KMS-11 (cell line): ENCODE results near the gene CST6.

Experiments
- H2AFZ ChIP-seq: fragments of 200-600 bp; sonication (generic); 2 replicates; pipeline ENCODE4 v1.6.1; 2016; ENCODE audit warnings: antibody characterized with exemption, mixed run types, low read depth
- H3K27ac ChIP-seq: fragments of 200-600 bp; sonication (generic); 2 replicates; pipeline ENCODE4 v1.6.1; 2016; ENCODE audit warnings: mild to moderate bottlenecking, mixed run types
- H3K27me3 ChIP-seq: fragments of 200-600 bp; sonication (generic); 2 replicates; pipeline ENCODE4 v1.6.1; 2017; ENCODE audit warnings: mild to moderate bottlenecking, low read depth, mixed run types, moderate library complexity; ENCODE audit not compliant: insufficient read depth
- H3K36me3 ChIP-seq: fragments of 200-600 bp; sonication (generic); 2 replicates; pipeline ENCODE4 v1.6.1; 2017; ENCODE audit warnings: mild to moderate bottlenecking, mixed run types; ENCODE audit not compliant: insufficient read depth
- H3K4me1 ChIP-seq: fragments of 200-600 bp; sonication (generic); 2 replicates; pipeline ENCODE4 v1.6.1; 2016; ENCODE audit warnings: mild to moderate bottlenecking, low read depth, mixed run types; ENCODE audit not compliant: poor library complexity, severe bottlenecking
- H3K4me2 ChIP-seq: fragments of 200-600 bp; sonication (generic); 2 replicates; pipeline ENCODE4 v1.7.0; 2016; ENCODE audit warnings: mild to moderate bottlenecking, mixed run types
- H3K4me3 ChIP-seq: fragments of 200-600 bp; sonication (generic); IDR thresholded peaks from 2 replicates; pipeline ENCODE4 v1.6.1; 2017; ENCODE audit warnings: low read depth, low read length, mixed read lengths; ENCODE audit not compliant: insufficient read depth
- H3K79me2 ChIP-seq: fragments of 200-600 bp; sonication (generic); 2 replicates; pipeline ENCODE4 v1.6.1; 2016; ENCODE audit warnings: low read depth, mixed run types; ENCODE audit not compliant: insufficient read depth
- H3K9ac ChIP-seq: fragments of 200-600 bp; sonication (generic); 2 replicates; pipeline ENCODE4 v1.6.1; 2016; ENCODE audit warnings: mild to moderate bottlenecking, mixed run types
- H4K20me1 ChIP-seq: fragments of 200-600 bp; sonication (generic); 2 replicates; pipeline ENCODE4 v1.6.1; 2016; ENCODE audit warnings: mild to moderate bottlenecking, mixed run types; ENCODE audit not compliant: insufficient read depth
- CTCF ChIP-seq: fragments of 200-600 bp; sonication (generic); conservative IDR thresholded peaks from 2 replicates; pipeline ENCODE4 v1.6.1; 2017; ENCODE audit warnings: low read depth, mild to moderate bottlenecking, antibody characterized with exemption, low read length, moderate library complexity, mixed read lengths

Gene CST6

GRCh38 chr11:66012946-66013761 lies 1.3 kb downstream of the CST6 start:
- Histone ChIP-seq H3K79me2 (no peaks in the 10 kb centered on the region), H3K9ac (no peak overlapping the region), H3K4me2 (no peak overlapping the region), H3K27ac (no peak overlapping the region), H3K36me3 (no peaks in the 10 kb centered on the region), H3K4me1 (peaks cover 3% of the 10 kb centered on the region), H3K27me3 (no peaks in the 10 kb centered on the region), H4K20me1 (no peaks in the 10 kb centered on the region), H2AFZ (no peak overlapping the region), H3K4me3 (no peak overlapping the region)
- no peak for TF ChIP-seq CTCF

GRCh38 chr11:66013762-66014100 lies 1.9 kb downstream of the CST6 start:
- Histone ChIP-seq H3K4me3 (no peak overlapping the region), H3K27ac (no peak overlapping the region), H3K79me2 (no peaks in the 10 kb centered on the region), H3K36me3 (no peaks in the 10 kb centered on the region), H3K4me1 (no peaks in the 10 kb centered on the region), H4K20me1 (no peaks in the 10 kb centered on the region), H3K4me2 (no peak overlapping the region), H2AFZ (no peak overlapping the region), H3K27me3 (no peaks in the 10 kb centered on the region), H3K9ac (no peak overlapping the region)
- TF ChIP-seq CTCF: no peak

GRCh38 chr11:66014804-66015453 lies 3.1 kb downstream of the CST6 start:
- H3K4me2 ChIP-seq: no peak overlapping the region
- no peak overlapping the region for H3K4me3 ChIP-seq
- H3K79me2 ChIP-seq: no peaks in the 10 kb centered on the region
- H3K9ac ChIP-seq: no peak overlapping the region
- no peak overlapping the region for H3K27ac ChIP-seq
- H4K20me1 ChIP-seq: no peaks in the 10 kb centered on the region
- H3K36me3 ChIP-seq: no peaks in the 10 kb centered on the region
- H3K4me1 ChIP-seq: peaks cover 9% of the 10 kb centered on the region
- H2AFZ ChIP-seq: no peak overlapping the region
- no peak for TF ChIP-seq CTCF
- no peaks in the 10 kb centered on the region for H3K27me3 ChIP-seq

GRCh38 chr11:66015454-66015881 lies 3.7 kb downstream of the CST6 start:
- Histone ChIP-seq H4K20me1 (no peaks in the 10 kb centered on the region), H3K27ac (no peak overlapping the region), H3K4me1 (peaks cover 9% of the 10 kb centered on the region), H3K27me3 (no peaks in the 10 kb centered on the region), H3K4me2 (no peak overlapping the region), H3K36me3 (no peaks in the 10 kb centered on the region), H3K79me2 (no peaks in the 10 kb centered on the region), H3K9ac (no peak overlapping the region), H2AFZ (no peak overlapping the region), H3K4me3 (no peak overlapping the region)
- TF ChIP-seq CTCF: no peak
